Mucosa of descending colon (tissue), 3 donors: ENCODE results near the gene MAPT. TPM values are rescaled to one million over a fixed set of nuclear protein-coding genes. Genes with fewer than 3 reads are reported as not detected.

Experiments
- ATAC-seq: fragments of 200-7000 bp; cut with Tn5 transposase; one replicate; pipeline ENCODE4 v1.9.1; 2020; ENCODE audit warnings: mild to moderate bottlenecking, moderate library complexity
- DNase-seq, 3 donors: peaks; one replicate each; pipeline ENCODE4 v3.0.0-alpha.2; 2020
- H3K36me3 ChIP-seq: fragments of 200-600 bp; one replicate; pipeline ENCODE4 v1.8.0; 2021; ENCODE audit warnings: low read depth, mild to moderate bottlenecking
- H3K4me1 ChIP-seq: fragments of 200-600 bp; one replicate; pipeline ENCODE4 v1.8.0; 2021; ENCODE audit warnings: low read depth, mild to moderate bottlenecking
- H3K4me3 ChIP-seq: fragments of 200-600 bp; one replicate; pipeline ENCODE4 v1.8.0; 2021; ENCODE audit warnings: mild to moderate bottlenecking
- H3K9me3 ChIP-seq: fragments of 200-600 bp; one replicate; pipeline ENCODE4 v1.8.0; 2021; ENCODE audit warnings: mild to moderate bottlenecking
- intact Hi-C, 2 donors: fragments of 100-400 bp; cut with DNase I in 1 of 2; cut with micrococcal nuclease in 1 of 2; formaldehyde crosslinking; loops; one replicate each; pipeline versions ENCODE4 v1.11.0 to v1.11.1; 2022; cut with DNase I, micrococcal nuclease
- total RNA-seq, 3 donors: library from RNA; stranded (reverse); fragmentation: NEBNext Ultra II Directional in 2 of 3; extraction: Animal tissue kit (Norgen Biotek cat#: 25700) in 2 of 3; gene quantifications; one replicate each; pipeline versions ENCODE4 v1.2.1 to v1.2.4, GENCODE V29; 2021 to 2023
- TF ChIP-seq, protein P1 (sequence below): fragments of 200-600 bp; IDR thresholded peaks from one replicate; pipeline ENCODE4 v1.8.0; 2022; ENCODE audit warnings: antibody characterized with exemption, mild to moderate bottlenecking
- donor health status: DM: no; HTN: no; CAD: no; lungs with moderate emphysema.
- donor health status: DM: no; HTN: no; CAD: no.
- donor health status: DM: no; HTN: yes; CAD: no.

Gene MAPT
- total RNA-seq, 3 donors from 2014 or later = 0.72 to 61.5 (median 1.4) TPM

DNA sequence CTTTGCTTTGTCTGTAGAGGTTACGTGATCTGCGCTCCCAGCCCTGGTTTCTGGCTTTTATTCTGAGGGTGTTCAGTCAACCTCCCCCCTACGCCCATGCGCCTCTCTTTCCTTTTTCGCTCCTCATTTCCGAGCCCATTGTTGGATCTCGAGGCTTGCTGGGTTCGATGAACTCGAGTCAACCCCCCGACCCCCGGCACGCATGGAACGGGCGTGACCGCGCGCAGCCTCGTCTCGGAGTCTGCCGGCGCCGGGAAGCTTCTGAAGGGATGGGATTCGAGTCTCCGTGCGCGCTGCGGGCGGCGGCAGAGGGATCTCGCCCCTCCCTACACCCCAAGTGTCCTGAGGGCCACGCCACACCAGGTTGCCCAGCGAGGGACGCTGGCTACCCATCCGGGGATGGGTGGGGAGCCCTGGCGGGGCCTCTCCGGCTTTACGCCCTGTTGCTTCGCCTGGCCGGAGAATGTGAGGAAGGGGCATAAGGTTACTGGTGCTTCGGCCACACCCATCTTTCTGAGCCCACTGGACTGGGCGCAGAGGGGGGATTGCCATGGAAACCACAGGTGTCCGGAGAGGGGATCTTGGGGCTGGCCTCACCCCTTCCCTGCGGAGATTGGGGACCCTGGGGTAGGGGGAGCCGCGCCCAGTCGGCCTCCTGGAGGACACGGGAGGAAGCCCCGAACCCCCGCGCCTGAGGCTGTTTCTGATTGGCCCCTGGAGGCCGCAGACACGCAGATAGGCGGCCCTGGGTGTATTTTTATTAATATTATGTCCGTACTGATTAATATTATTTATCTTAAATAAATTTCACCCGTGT lies 1.8 kb downstream of the MAPT start:
- Histone ChIP-seq H3K36me3 (no peaks in the 10 kb centered on the region), H3K9me3 (no peaks in the 10 kb centered on the region), H3K4me3 (no peak overlapping the region), H3K4me1 (peaks cover 15% of the 10 kb centered on the region)
- ATAC-seq (no peak), DNase-seq (no peak)
- TF ChIP-seq, protein P1, sequence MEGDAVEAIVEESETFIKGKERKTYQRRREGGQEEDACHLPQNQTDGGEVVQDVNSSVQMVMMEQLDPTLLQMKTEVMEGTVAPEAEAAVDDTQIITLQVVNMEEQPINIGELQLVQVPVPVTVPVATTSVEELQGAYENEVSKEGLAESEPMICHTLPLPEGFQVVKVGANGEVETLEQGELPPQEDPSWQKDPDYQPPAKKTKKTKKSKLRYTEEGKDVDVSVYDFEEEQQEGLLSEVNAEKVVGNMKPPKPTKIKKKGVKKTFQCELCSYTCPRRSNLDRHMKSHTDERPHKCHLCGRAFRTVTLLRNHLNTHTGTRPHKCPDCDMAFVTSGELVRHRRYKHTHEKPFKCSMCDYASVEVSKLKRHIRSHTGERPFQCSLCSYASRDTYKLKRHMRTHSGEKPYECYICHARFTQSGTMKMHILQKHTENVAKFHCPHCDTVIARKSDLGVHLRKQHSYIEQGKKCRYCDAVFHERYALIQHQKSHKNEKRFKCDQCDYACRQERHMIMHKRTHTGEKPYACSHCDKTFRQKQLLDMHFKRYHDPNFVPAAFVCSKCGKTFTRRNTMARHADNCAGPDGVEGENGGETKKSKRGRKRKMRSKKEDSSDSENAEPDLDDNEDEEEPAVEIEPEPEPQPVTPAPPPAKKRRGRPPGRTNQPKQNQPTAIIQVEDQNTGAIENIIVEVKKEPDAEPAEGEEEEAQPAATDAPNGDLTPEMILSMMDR = no peak
- intact Hi-C loops = no loop called here

DNA sequence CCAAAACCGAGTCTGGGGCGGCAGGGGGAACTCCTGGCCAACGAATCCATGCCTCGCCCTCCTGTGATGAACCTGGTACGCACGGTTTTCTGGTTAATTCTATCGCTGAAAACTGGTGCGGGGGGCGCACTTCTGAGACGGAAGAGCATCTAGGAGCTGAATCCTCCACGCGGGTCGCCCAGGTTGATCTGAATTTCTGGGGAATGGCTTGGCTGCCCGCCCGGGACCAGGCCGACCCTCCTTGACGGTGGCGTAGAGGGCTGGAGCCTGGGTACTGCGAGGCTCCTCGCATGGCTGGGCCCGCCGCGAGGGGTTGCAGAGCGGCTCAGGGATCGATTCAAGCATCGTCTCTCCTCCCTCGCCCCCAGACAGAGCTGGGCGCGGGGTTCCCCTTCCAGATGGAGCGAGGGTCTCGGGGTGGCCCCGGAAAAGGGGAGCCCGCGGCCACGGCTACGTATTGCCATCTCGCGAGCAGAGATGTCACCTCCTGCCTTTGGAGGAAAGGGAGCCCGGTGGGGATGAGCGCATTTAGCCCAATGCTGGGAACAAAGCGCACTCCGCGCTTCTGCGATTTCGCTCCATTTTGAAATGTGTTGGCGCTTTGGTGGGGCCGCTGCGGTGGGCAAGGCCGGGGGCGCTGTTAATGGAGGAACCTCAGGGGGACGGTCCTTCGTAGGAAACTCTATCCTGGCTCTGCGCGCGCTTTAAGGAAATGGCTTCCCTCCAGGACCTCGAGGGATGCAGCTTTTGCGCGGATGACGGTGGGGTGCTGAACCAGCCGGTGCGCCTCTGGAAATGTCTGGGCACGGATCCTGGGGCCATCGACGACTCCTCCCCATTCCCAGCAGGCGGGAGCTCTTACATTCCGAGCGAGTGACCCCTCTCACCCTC lies 2.7 kb downstream of the MAPT start:
- Histone ChIP-seq H3K9me3 (no peaks in the 10 kb centered on the region), H3K36me3 (no peaks in the 10 kb centered on the region), H3K4me3 (no peak overlapping the region), H3K4me1 (peaks cover 15% of the 10 kb centered on the region)
- ATAC-seq (no peak), DNase-seq (no peak)
- TF ChIP-seq, protein P1 = no peak
- intact Hi-C loops = no loop called here

DNA sequence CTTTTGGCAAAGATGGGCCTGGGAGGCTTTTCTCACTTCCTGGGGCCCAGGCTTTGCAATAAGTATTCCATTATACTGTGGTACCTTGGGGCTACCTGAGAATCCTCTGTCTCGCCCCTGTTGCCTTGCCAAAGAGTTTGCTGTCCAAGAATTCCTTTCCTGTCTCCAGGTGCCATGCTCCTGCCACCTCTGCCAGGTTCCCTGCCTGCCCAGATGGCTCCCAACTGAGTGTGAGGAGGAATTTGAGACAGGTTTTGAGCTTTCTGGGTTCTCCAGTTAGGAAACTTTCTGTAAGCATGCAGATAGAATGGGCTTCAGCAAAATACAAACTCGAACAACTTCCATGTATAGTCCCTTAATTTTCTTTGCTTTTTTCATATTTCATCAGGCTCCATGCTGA lies 5.8 kb downstream of the MAPT start:
- no peak for DNase-seq
- H3K36me3 ChIP-seq = no peaks in the 10 kb centered on the region
- H3K9me3 ChIP-seq = no peaks in the 10 kb centered on the region
- H3K4me1 ChIP-seq = peaks cover 13% of the 10 kb centered on the region
- no peak for ATAC-seq
- no peak overlapping the region for H3K4me3 ChIP-seq
- TF ChIP-seq, protein P1 = no peak
- intact Hi-C loops = no loop called here

DNA sequence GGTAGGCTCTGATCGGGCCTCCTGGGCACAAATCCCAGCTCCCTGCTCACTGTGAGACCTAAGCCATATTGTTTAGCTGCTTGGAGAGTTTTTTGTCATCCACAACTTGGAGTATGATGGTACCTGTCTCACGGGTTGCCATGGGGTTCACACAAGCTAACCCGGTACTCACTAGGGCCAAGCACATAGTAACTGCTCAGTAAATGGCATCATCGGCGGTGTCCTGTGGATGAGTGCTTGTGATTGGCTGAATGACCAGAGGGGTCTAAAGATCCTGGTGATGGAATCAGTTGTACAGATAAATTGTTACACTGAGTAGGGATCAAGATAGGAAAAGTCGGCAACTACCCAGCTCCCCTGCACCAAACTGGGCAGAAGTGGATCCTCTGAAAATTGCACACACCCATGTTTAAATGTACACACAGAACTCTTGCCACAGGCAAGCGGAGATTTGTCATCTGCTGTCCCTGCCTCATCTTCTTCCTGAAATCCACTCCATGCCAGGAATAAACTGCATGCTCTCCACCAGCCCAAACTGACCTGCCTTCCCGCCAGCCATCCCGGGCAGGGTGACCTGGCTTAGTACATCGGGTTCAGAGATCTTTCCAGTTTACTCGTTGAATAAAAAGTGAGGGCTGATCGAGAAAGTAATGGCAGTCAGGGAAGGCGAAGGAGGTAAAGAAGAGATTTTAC lies 6.5 kb downstream of the MAPT start:
- ATAC-seq (no peak), DNase-seq (no peak)
- H3K4me1 ChIP-seq = peaks cover 6% of the 10 kb centered on the region
- H3K4me3 ChIP-seq = no peak overlapping the region
- intact Hi-C loops = no loop called here
- TF ChIP-seq, protein P1 = no peak
- no peaks in the 10 kb centered on the region for H3K9me3 ChIP-seq
- no peaks in the 10 kb centered on the region for H3K36me3 ChIP-seq

DNA sequence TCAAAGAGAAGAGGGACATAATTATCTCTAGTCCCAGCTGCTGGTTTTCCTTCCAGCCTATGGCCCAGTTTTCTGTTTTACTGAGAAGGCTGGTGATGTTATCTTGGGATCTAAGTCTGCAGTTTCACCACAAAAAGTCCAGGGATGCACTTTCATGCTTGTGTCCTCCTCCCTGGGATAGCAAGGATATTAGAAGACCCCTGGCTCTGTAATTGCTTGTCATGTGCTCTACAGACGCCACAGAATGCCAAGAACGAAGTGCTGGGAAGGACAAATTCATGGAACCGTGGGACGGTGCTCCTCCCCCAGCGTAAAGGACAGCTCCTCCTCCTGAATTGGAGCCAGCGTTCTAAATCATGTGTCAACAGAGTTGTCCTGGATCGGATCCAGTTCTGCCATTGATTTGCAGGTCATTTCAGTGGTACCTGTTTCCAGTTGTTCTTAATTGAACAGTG lies 8.6 kb downstream of the MAPT start:
- Histone ChIP-seq H3K36me3 (no peaks in the 10 kb centered on the region), H3K4me3 (no peak overlapping the region), H3K9me3 (no peaks in the 10 kb centered on the region), H3K4me1 (no peaks in the 10 kb centered on the region)
- TF ChIP-seq, protein P1 = no peak
- intact Hi-C loops = no loop called here
- ATAC-seq (peak; percentile 17), DNase-seq (peak in 1 of 3 donors; percentile 39)
